ENCODE measurements around the gene PVALEF. TPM values are rescaled to one million over a fixed set of nuclear protein-coding genes. Genes with fewer than 3 reads are reported as not detected.

PVALEF gene
- total RNA-seq, 4 donors from 2014 or later = not detected

- Histone ChIP-seq H3K27me3 (no peaks in the 10 kb centered on the region), H3K9me3 (no peaks in the 10 kb centered on the region), H3K36me3 (no peaks in the 10 kb centered on the region), H3K27ac (no peak overlapping the region), H3K4me3 (no peak overlapping the region), H3K4me1 (no peaks in the 10 kb centered on the region)
- intact Hi-C loops (cut with DNase I; ENCODE audit: low total_unique reads) = no loop called here
- DNase-seq = no peak
- TF ChIP-seq, protein P1, sequence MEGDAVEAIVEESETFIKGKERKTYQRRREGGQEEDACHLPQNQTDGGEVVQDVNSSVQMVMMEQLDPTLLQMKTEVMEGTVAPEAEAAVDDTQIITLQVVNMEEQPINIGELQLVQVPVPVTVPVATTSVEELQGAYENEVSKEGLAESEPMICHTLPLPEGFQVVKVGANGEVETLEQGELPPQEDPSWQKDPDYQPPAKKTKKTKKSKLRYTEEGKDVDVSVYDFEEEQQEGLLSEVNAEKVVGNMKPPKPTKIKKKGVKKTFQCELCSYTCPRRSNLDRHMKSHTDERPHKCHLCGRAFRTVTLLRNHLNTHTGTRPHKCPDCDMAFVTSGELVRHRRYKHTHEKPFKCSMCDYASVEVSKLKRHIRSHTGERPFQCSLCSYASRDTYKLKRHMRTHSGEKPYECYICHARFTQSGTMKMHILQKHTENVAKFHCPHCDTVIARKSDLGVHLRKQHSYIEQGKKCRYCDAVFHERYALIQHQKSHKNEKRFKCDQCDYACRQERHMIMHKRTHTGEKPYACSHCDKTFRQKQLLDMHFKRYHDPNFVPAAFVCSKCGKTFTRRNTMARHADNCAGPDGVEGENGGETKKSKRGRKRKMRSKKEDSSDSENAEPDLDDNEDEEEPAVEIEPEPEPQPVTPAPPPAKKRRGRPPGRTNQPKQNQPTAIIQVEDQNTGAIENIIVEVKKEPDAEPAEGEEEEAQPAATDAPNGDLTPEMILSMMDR (IDR thresholded peaks at IDR 0.05) = no peak
- no peak for TF ChIP-seq POLR2A (IDR thresholded peaks at IDR 0.05)
These were observed 22.5 kb downstream of the PVALEF start for GRCh38 chr17:81187586-81188490.

GRCh38 chr17:81188491-81188840 is 23.2 kb downstream of the PVALEF start:
- intact Hi-C loops (cut with DNase I; ENCODE audit: low total_unique reads) = no loop called here
- no peaks in the 10 kb centered on the region for H3K4me1 ChIP-seq
- H3K9me3 ChIP-seq = no peaks in the 10 kb centered on the region
- no peak overlapping the region for H3K27ac ChIP-seq
- H3K36me3 ChIP-seq = no peaks in the 10 kb centered on the region
- no peak overlapping the region for H3K4me3 ChIP-seq
- no peak for DNase-seq
- TF ChIP-seq, protein P1 (IDR thresholded peaks at IDR 0.05) = no peak
- no peak for TF ChIP-seq POLR2A (IDR thresholded peaks at IDR 0.05)
- H3K27me3 ChIP-seq = no peaks in the 10 kb centered on the region

DNA sequence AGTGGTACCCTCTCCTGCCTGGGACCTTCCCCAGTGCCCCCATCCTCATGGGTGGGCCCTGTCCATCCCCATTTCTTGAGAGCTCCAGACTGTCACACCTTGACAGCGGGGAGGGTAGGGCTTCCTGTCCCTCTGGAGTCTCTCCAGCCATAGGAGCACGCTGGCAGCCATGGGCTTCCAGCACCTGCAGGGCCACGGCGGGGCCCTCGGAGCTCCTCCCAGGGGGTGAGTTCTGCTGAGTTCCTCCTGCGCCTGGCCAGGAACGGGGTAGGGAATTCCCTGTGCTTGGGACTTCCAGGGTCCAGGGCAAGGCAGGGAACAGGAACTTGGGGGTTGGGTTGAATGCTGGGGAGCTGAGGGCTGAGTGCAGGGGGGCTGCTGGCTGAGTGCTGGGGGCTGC is 23.7 kb downstream of the PVALEF start:
- H3K36me3 ChIP-seq = no peaks in the 10 kb centered on the region
- H3K4me1 ChIP-seq = no peaks in the 10 kb centered on the region
- intact Hi-C loops (cut with DNase I; ENCODE audit: low total_unique reads) = no loop called here
- H3K27ac ChIP-seq = no peak overlapping the region
- no peak for TF ChIP-seq POLR2A (IDR thresholded peaks at IDR 0.05)
- TF ChIP-seq, protein P1 (IDR thresholded peaks at IDR 0.05) = no peak
- DNase-seq = no peak
- H3K4me3 ChIP-seq = no peak overlapping the region
- H3K27me3 ChIP-seq = no peaks in the 10 kb centered on the region
- no peaks in the 10 kb centered on the region for H3K9me3 ChIP-seq

DNA sequence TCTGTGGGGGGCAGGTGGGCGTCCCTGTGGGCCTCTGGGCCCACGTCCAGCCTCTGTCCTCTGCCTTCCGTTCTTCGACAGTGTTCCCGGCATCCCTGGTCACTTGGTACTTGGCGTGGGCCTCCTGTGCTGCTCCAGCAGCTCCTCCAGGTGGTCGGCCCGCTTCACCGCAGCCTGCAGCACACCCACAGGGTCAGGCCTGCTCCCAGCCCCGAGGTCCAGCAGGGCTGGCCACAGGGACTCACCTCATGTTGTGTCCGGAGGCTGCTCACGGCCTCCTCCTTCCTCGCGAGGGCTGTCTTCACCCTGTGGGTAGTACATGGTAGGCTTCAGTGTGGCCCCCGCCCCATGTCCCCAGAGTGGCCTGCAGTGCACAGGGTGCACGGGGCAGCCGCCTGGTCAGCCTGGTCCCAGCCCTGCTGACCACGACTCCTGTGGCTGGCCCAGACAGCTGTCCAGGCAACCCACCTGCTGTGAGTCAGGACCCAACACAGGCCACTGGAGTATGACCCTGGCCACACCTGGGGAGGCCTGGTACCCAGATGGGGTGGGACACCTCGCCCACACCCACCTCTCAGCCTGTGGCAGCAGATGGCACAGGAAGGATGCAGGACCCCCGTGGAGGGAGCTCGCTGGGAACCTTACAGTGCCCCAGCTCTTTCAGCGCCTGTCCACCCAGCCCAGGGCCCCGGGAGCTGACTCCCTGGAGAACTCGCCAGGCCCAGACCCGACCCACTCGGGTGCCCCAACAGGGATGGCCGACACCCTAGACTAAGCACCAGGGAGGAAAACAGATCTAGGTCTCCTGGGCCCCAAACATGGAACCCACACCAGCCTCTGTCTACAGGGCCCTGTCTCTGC is 24.6 kb downstream of the PVALEF start:
- no peak for TF ChIP-seq POLR2A (IDR thresholded peaks at IDR 0.05)
- TF ChIP-seq, protein P1 (IDR thresholded peaks at IDR 0.05) = no peak
- no peak for DNase-seq
- no peaks in the 10 kb centered on the region for H3K36me3 ChIP-seq
- H3K27ac ChIP-seq = no peak overlapping the region
- no peaks in the 10 kb centered on the region for H3K9me3 ChIP-seq
- H3K4me3 ChIP-seq = no peak overlapping the region
- intact Hi-C loops (cut with DNase I; ENCODE audit: low total_unique reads) = no loop called here
- no peaks in the 10 kb centered on the region for H3K27me3 ChIP-seq
- no peaks in the 10 kb centered on the region for H3K4me1 ChIP-seq

DNA sequence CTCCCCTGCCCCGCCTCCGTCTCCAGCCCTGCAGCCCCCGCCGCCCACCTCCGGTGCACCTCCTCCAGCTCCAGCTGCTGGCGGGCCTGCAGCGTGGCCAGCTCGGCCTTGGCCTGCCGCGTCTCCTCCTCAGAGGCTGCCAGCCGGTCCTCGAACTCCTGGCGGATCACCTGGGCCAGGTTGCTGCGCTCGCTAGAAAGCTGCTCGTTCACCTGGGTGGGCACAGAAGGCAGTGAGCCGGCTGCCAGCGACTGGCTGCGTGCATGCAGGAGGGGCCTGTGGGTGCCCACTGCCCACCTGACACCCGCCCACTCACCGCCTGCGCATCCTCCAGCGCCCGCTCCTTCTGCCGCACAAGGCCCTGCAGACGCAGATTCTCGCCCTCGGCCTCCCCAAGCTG is 25.3 kb downstream of the PVALEF start:
- no peaks in the 10 kb centered on the region for H3K9me3 ChIP-seq
- H3K36me3 ChIP-seq = no peaks in the 10 kb centered on the region
- H3K27ac ChIP-seq = no peak overlapping the region
- intact Hi-C loops (cut with DNase I; ENCODE audit: low total_unique reads) = no loop called here
- no peak overlapping the region for H3K4me3 ChIP-seq
- DNase-seq = no peak
- no peaks in the 10 kb centered on the region for H3K27me3 ChIP-seq
- TF ChIP-seq, protein P1 (IDR thresholded peaks at IDR 0.05) = no peak
- no peak for TF ChIP-seq POLR2A (IDR thresholded peaks at IDR 0.05)
- H3K4me1 ChIP-seq = no peaks in the 10 kb centered on the region

Data from uterus (tissue), 4 donors.